LHCN-M2 (cell line): ENCODE results near the gene SLC6A8. TPM values are rescaled to one million over a fixed set of nuclear protein-coding genes. Genes with fewer than 3 reads are reported as not detected.
"Not testable (repeated sequence)": the region's sequence is repeated elsewhere in the genome, so short reads cannot be mapped to it uniquely, and the experiment has no call there.

Source experiments
- DNase-seq: peaks from one replicate; pipeline ENCODE4 v3.0.0-alpha.2; 2012; ENCODE audit warnings: low read depth
- total RNA-seq: library from RNA; depleted of rRNA; stranded (reverse); fragments of >200 nt; gene quantifications from 2 replicates; pipeline ENCODE4 v1.2.3, GENCODE V29; 2014

SLC6A8 gene
- total RNA-seq, 1 experiment from 2014 or later = 10.2 TPM

DNA sequence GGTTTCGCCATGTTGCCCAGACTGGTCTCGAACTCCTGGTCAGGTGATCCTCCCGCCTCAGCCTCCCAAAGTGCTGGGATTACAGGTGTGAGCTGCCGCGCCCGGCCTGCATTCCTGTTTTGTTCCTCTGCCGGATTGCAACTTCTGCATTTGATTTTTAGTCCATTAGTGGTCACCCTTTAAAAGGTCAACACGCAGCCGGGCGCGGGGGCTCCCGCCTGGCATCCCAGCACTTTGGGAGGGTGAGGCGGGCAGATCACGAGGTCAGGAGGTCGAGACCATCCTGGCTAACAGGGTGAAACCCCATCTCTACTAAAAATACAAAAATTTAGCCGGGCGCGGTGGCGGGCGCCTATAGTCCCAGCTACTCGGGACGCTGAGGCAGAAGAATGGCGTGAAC lies 42.4 kb downstream of the SLC6A8 start:
- not testable (repeated sequence) for DNase-seq

DNA sequence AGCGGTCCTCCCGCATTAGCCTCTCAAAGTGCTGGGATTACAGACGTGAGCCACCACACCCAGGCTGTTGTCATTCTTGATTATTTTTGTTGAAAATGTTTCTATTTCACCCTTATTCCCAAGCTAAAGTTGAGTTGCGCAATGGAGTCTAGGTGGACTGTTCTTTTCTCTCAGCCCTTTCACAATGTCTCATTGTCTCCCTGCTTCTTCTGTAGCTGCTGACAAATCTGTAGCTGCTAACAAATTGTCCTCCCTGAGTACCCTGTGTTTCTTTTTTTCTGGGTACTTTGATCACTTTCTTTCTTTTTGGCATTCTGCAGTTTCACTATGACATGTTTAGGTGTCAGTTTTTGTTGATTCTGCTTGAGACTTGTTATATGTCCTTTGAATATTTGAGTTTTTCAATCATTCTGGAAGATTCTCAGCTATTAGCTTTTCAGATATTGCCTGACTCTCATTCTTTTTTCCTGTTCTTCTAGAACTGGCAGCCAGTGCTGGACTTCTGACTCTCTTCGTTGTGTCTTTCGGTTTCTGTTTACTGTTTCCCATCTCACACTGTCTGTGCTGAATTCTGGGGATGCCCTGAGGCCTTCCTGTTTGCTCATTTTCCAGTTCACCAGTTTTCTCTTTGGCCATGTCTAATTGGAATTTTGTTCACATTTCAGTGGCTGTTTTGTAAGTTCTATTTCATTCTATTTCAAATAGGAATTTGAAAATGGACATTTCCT lies 43.6 kb downstream of the SLC6A8 start:
- DNase-seq = no peak

DNA sequence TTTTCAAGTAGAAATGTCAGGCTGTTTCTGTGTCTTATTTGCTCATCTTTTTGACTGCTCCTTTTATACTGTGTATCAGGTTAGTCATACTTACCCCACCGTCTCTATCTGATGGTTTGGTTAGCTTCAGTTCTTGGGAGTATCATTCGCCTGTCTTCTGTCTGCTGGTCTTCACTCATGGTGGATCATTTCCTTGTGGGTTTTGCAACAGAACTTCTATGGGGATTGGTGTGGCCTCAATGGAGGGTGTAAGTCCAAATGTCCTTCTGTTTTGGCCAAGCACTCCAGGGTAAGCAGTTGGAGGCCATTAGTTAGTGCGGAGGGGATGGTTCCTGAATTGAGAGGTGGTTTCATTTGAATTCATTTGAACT lies 44.1 kb downstream of the SLC6A8 start:
- no peak for DNase-seq

DNA sequence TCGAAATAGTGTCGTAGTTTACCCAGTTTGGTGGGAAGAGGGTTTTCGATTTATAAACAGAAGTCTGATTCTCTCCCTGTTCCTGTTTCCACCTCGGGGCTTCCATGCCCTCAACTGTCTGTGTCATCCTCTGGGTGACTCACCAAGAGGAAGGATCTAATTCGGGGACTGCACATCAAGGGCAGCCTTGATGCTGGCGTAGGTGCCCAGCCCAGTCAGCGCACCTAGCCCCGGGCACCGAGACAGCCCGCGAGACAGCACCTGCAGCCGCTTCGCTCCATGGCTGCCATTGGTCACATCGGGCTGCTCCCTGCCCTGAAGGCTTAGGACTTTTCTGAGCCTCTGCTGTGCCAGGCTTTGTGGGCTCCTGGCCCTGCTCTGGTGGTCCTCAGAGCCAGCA lies 44.7 kb downstream of the SLC6A8 start:
- no peak for DNase-seq

GRCh38 chrX:153733651-153734240 lies 46.0 kb downstream of the SLC6A8 start:
- DNase-seq = no peak

DNA sequence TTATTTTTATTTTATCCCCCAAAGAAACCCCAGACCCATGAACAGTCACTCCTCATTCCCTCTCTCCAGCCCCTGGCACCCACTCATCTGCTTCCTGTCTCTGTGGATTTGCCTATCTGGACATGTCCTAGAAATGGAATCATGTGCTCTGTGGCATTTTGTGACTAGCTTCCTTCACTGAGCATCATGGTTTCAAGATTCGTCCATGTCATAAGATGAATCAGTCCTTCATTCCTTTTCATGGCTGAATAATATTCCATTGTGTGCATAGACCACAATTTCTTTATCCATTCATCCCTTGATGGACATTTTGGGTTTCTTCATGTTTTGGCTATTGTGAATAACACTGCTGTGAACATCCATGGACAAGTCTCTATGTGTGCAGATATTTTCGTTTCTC lies 47.1 kb downstream of the SLC6A8 start:
- no peak for DNase-seq

DNA sequence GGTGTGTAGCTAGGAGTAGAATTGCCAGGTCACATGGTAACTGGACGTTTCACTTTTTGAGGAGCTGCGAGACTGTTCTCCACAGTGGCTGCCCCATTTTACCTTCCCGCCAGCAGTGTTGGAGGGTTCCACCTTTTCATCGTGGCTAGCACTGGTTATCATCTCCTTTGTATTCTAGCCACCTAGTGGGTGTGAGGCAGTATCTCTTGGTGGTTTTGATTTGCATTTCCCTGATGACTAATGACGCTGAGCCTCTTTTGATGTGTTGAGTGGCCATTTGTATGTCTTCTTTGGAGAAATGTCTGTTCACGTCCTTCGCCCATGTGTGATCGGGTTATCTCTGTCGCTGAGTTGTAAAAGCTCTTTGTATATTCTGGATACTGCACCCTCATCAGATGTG lies 47.5 kb downstream of the SLC6A8 start:
- DNase-seq = no peak

DNA sequence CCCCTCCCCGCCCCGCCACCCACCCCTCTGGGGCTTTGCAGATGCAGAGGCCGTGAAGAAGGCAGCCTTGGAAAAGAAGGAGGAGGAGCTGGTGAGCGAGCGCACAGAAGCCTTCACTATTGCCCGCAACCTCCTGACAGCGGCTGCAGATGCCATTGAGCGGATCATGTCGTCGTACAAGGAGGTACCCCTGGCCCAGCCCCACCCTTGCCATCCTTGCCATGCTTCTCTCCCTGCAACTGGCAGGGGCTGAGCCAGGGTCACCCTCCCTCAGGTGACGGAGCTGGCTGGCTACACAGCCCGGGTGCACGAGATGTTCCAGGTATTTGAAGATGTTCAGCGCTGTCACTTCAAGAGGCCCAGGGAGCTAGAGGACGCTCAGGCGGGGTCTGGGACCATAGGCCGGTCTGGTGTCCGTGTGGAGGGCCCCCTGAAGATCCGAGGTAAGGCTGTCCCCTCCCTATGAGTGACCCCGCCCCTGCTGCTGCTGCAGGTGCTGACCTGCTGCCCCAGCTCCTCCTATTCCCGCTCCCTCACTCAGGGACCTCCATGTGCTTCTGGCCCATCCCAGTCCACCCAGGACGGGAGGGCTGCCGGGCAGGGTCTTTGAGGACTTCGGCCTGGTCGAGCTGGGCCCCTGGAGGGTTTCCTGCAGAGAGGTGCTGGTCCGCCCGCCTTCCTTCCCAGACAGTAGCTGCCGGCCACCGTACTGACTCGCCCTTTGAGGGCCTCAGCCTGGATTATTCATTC lies 48.5 kb downstream of the SLC6A8 start:
- no peak for DNase-seq

GRCh38 chrX:153736871-153737441 lies 49.2 kb downstream of the SLC6A8 start:
- no peak for DNase-seq

GRCh38 chrX:153738056-153738605 lies 50.4 kb downstream of the SLC6A8 start:
- DNase-seq = no peak

GRCh38 chrX:153739754-153740486 lies 52.2 kb downstream of the SLC6A8 start:
- no peak for DNase-seq

DNA sequence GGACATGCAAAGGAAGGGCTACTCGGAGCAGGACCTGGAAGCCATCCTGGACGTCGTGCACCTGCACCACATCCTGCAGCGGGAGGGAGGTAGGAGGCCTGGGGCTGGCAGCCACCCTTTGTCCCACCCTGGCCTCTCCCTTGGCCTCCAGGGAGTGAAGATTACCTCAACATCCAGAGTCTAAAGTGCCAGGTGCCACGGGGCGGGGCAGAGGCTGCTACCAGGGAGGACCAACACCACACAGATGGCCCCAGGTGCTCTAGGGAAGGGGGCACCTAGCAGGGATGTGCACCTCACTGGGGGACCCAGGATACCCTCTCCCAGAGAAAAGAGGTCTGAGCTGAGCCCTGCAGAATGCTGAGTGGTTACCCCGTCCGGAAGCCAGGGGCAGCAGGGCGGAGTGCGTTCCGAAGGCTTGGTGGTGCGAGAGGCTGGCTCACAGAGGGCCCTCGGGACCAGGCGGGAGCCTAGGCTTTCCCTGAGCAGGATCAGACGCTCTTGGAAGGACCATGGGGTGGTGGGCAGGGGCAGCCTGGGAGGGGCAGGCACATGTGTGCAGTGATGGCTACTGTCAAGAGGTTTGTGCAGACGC lies 53.0 kb downstream of the SLC6A8 start:
- DNase-seq = no peak

GRCh38 chrX:153741446-153741845 lies 53.7 kb downstream of the SLC6A8 start:
- DNase-seq = no peak

- not testable (repeated sequence) for DNase-seq
These were observed 54.4 kb downstream of the SLC6A8 start for GRCh38 chrX:153742111-153742510.

- DNase-seq = not testable (repeated sequence)
These were observed 55.2 kb downstream of the SLC6A8 start for GRCh38 chrX:153742796-153743467.

DNA sequence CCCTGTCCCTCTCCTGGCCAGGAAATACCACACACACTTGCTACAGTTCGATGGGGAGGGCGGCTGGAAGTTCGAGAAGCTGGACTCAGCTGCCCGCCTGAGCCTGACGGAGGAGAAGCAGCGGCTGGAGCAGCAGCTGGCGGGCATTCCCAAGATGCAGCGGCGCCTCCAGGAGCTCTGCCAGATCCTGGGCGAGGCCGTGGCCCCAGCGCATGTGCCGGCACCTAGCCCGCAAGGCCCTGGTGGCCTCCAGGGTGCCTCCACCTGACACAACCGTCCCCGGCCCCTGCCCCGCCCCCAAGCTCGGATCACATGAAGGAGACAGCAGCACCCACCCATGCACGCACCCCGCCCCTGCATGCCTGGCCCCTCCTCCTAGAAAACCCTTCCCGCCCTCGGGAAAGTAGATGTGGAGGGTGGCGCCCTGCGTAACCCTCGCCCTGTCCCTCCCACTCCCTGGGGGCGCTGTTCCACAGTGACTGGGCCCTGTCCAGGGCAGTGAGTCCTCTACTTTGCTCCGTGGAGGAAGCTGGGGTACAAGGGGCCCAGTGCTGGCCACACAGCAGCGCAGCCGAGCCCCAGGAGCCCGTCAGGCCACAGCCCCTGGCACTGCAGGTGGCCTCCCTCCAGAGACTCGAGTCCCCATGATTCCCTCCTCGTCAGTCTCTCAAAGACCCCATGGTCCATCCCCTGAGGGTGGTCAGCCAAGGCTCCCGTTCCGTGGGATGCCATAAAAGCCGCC lies 55.9 kb downstream of the SLC6A8 start:
- DNase-seq = not testable (repeated sequence)

DNA sequence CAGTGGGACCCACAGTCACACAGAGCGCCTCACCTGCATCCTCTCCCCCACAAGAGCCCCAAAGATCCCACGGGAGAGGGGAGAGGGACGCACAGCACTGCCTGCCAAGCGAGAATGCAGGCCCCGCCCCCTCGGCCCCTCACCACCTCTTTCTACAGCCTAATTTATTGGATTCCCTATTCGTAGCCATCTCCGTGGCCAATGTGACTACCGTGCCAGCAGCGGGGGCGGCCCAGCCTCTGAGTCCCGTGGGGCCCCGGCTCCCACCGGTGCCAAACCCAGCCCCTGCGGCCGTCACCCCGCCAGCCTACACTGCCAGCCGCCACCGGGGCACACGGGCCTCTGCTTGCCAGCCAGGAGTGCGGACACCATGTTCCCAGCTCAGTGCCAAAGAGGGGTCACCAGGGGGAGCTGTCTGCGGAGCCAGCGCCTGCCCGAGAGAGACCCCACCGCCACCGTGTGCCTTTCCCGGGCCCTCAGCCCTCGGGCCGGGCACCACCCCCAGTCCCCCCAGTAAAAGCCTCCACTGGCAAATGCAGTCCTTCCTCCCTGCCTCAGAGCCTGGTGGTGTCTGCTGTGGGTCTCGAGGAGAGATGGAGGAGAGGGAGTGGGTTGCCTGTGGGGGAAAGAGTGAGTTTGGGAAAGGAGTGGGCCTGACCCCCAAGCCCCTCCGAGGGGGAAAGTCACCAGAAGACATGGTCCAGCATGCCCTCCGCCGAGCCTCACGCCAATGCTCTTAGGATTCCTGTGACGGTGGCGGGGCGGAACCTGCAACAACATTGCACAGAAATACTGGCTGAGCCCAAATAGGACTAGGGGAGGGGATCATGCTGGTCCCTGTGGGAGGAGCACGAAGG lies 56.7 kb downstream of the SLC6A8 start:
- DNase-seq = no peak

DNA sequence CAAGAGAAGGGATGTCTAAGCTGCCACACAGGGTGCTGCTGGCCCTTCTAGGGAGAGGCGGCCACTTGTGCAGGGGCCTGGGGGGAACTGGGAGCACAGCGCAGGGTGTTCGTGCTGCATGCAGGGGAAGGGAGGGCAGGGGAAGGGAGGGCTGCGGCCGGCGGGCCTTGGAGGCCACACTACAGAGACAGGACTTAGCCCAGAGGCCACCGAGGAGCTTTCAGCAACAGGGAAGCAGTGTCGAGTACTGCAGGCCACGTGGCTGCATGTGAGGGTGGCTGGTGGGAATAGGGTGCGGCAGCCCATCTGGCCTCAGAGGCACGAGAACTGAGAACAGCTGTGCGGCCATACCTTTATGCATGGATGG lies 57.3 kb downstream of the SLC6A8 start:
- not testable (repeated sequence) for DNase-seq
